Hepatocyte (in vitro differentiated cells): ENCODE measurements around the gene TNS4. TPM values are rescaled to one million over a fixed set of nuclear protein-coding genes. Genes with fewer than 3 reads are reported as not detected.

ENCODE experiments used
- DNase-seq: peaks from one replicate; pipeline ENCODE4 v3.0.0-alpha.2; 2016; ENCODE audit warnings: low spot score
- H2AFZ ChIP-seq: fragments of 200-600 bp; sonication (generic); 2 replicates; pipeline ENCODE4 v1.6.0; 2016; ENCODE audit warnings: antibody characterized with exemption, mild to moderate bottlenecking
- H3K27ac ChIP-seq: fragments of 200-600 bp; sonication (generic); 2 replicates; pipeline ENCODE4 v1.5.1; 2016; ENCODE audit warnings: mild to moderate bottlenecking
- H3K27me3 ChIP-seq: fragments of 200-600 bp; sonication (generic); 2 replicates; pipeline ENCODE4 v1.6.1; 2016
- H3K36me3 ChIP-seq: fragments of 200-600 bp; sonication (generic); replicated peaks from 2 replicates; pipeline ENCODE4 v1.5.1; 2016; ENCODE audit warnings: low read depth; ENCODE audit not compliant: insufficient read depth
- H3K4me1 ChIP-seq: fragments of 200-600 bp; sonication (generic); 2 replicates; pipeline ENCODE4 v1.5.1; 2016; ENCODE audit warnings: mild to moderate bottlenecking, moderate library complexity; ENCODE audit not compliant: insufficient read depth
- H3K4me2 ChIP-seq: fragments of 200-600 bp; sonication (generic); 2 replicates; pipeline ENCODE4 v1.6.0; 2016
- H3K4me3 ChIP-seq: fragments of 200-600 bp; sonication (generic); 2 replicates; pipeline ENCODE4 v1.5.1; 2016; ENCODE audit warnings: mild to moderate bottlenecking
- H3K79me2 ChIP-seq: fragments of 200-600 bp; sonication (generic); 2 replicates; pipeline ENCODE4 v1.6.0; 2017; ENCODE audit warnings: mild to moderate bottlenecking
- H3K9me2 ChIP-seq: fragments of 200-600 bp; sonication (generic); replicated peaks from 2 replicates; pipeline ENCODE4 v1.6.0; 2017; ENCODE audit warnings: mild to moderate bottlenecking; ENCODE audit not compliant: insufficient read depth
- H3K9me3 ChIP-seq: fragments of 200-600 bp; sonication (generic); 2 replicates; pipeline ENCODE4 v1.5.1; 2016; ENCODE audit warnings: low read depth, mild to moderate bottlenecking
- H4K20me1 ChIP-seq: fragments of 200-600 bp; sonication (generic); 2 replicates; pipeline ENCODE4 v1.6.0; 2016; ENCODE audit warnings: mild to moderate bottlenecking; ENCODE audit not compliant: insufficient read depth, poor library complexity, severe bottlenecking
- EZH2 ChIP-seq: fragments of 200-600 bp; sonication (generic); IDR thresholded peaks from 2 replicates; pipeline ENCODE4 v1.6.1; 2016; ENCODE audit warnings: antibody characterized with exemption, mild to moderate bottlenecking, borderline replicate concordance
- EZH2phosphoT487 ChIP-seq: fragments of 200-600 bp; sonication (generic); IDR thresholded peaks from one replicate; pipeline ENCODE4 v1.6.1; 2018; ENCODE audit warnings: antibody characterized with exemption, mild to moderate bottlenecking, low read depth, moderate library complexity; ENCODE audit not compliant: unreplicated experiment, severe bottlenecking
- WGBS: methylation state at CpG from one replicate; pipeline ENCODE4 v1.1.6; 2016; ENCODE audit warnings: low lambda C conversion rate; ENCODE audit errors: missing lambda C conversion rate; 5-methylcytosine and 5-hydroxymethylcytosine counted together
- polyA plus RNA-seq: library from polyadenylated mRNA; unstranded; fragments of >200 nt; fragmentation: Nextera tagmentation; extraction: Ambion mirVana; gene quantifications from 2 replicates; pipeline ENCODE4 v1.2.1, GENCODE V29; 2016
- total RNA-seq: library from RNA; depleted of rRNA; stranded (reverse); fragments of >200 nt; gene quantifications from 2 replicates; pipeline ENCODE4 v1.2.3, GENCODE V29; 2014
- TF ChIP-seq, protein P1 (sequence below): fragments of 200-600 bp; sonication (generic); IDR thresholded peaks from 2 replicates; pipeline ENCODE4 v1.5.1; 2016; ENCODE audit warnings: antibody characterized with exemption, mild to moderate bottlenecking; ENCODE audit not compliant: poor library complexity

TNS4 gene
- total and polyA plus RNA-seq, 2 experiments from 2014 or later, result 0.07 TPM; not detected in 1

DNA sequence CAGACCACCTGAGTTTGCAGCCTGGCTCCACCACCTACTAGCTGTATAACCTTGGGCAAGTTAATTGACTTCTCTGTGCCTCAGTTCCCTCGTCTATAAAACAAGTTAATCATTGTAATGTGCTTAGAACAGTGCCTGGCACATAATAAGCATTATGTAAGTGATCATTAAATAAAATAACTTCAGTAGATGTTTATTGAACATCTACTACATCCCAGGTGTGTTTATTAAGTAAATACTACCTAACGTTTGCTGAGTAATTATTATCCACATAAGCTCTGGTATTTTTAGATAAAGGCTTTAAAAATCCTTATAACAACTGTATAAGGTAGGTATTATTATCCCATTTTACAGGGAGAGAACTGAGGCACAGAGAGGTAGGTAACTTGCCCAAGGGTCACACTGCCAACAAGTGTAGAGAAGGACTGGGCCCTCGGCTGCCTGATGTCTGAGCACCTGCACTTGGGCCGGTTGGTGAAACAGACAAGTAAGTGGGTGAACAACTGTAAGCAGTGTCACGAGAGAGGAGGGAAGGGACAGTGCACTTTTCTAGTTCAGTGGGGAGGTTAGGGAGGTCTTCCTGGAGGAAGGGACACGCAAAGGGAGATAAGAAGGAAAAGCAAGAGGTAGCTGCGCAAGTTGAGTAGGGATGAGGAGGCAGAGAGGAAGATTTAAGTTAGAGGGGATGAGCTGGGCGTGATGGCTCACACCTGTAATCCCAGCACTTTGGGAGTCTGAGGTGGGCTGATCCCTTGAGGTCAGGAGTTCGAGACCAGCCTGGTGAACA, 4.6 kb downstream of the TNS4 start:
- Histone ChIP-seq H3K4me3 (no peak overlapping the region), H3K9me2 (no peaks in the 10 kb centered on the region), H4K20me1 (no peaks in the 10 kb centered on the region), H3K27me3 (no peaks in the 10 kb centered on the region), H3K36me3 (no peaks in the 10 kb centered on the region), H3K79me2 (no peaks in the 10 kb centered on the region), H3K4me2 (no peak overlapping the region), H3K9me3 (no peaks in the 10 kb centered on the region), H2AFZ (no peak overlapping the region), H3K27ac (no peak overlapping the region), H3K4me1 (peaks cover 11% of the 10 kb centered on the region)
- no peak for DNase-seq
- no peak for TF ChIP-seq EZH2
- TF ChIP-seq, protein P1, sequence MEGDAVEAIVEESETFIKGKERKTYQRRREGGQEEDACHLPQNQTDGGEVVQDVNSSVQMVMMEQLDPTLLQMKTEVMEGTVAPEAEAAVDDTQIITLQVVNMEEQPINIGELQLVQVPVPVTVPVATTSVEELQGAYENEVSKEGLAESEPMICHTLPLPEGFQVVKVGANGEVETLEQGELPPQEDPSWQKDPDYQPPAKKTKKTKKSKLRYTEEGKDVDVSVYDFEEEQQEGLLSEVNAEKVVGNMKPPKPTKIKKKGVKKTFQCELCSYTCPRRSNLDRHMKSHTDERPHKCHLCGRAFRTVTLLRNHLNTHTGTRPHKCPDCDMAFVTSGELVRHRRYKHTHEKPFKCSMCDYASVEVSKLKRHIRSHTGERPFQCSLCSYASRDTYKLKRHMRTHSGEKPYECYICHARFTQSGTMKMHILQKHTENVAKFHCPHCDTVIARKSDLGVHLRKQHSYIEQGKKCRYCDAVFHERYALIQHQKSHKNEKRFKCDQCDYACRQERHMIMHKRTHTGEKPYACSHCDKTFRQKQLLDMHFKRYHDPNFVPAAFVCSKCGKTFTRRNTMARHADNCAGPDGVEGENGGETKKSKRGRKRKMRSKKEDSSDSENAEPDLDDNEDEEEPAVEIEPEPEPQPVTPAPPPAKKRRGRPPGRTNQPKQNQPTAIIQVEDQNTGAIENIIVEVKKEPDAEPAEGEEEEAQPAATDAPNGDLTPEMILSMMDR, result no peak
- no peak for TF ChIP-seq EZH2phosphoT487
- 80% methylated on average over 8 of the region's 9 CpGs for WGBS

DNA sequence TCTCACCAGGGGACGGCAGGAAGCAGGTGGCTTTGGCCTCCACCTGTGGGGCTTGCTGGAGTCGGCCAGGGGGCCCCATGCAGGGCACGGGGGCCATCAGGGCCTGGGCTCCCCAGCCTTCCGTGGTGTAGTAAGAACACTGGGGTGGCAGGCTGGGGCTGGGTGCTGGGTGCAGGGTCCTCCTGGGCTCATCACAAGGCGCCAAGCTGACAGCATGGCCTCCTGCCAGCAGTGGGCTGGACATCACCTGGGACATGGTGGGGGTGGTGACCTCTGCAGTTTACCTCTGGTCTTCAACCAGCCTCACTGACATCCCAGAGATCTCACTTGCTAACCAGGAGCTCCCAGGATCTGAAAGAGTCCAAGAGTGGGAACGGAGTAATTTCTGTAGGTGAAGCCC, 5.3 kb downstream of the TNS4 start:
- H3K4me1 ChIP-seq, result peaks cover 11% of the 10 kb centered on the region
- TF ChIP-seq, protein P1, result no peak
- TF ChIP-seq EZH2phosphoT487 (no peak), EZH2 (no peak)
- H3K4me3 ChIP-seq, result no peak overlapping the region
- H3K9me2 ChIP-seq, result no peaks in the 10 kb centered on the region
- no peaks in the 10 kb centered on the region for H3K79me2 ChIP-seq
- 94% methylated on average over 6 of the region's 6 CpGs for WGBS
- no peak overlapping the region for H3K4me2 ChIP-seq
- no peaks in the 10 kb centered on the region for H3K9me3 ChIP-seq
- H3K36me3 ChIP-seq, result no peaks in the 10 kb centered on the region
- H3K27ac ChIP-seq, result no peak overlapping the region
- H4K20me1 ChIP-seq, result no peaks in the 10 kb centered on the region
- no peaks in the 10 kb centered on the region for H3K27me3 ChIP-seq
- no peak overlapping the region for H2AFZ ChIP-seq
- DNase-seq, result no peak

DNA sequence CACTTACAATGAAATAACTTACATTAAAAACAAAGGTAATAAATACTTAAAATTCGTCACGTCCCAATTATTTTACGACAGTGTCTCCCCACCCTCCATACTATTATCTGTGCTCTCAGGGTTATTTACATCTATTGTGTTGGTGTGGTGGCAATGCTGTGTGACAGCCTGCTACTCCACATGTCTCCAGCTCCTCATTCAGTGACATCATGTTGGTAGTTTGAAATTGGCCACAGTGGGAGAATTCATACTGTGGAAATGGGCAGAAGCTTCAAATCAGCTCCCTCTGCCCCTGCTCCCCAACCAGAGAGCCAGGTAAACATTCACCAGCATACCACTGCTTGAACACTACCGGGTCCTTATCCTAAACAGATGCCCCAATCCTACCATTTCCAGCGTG, 6.3 kb downstream of the TNS4 start:
- Histone ChIP-seq H3K4me3 (no peak overlapping the region), H3K4me2 (no peak overlapping the region), H3K9me2 (no peaks in the 10 kb centered on the region), H3K79me2 (no peaks in the 10 kb centered on the region), H3K36me3 (no peaks in the 10 kb centered on the region), H3K9me3 (no peaks in the 10 kb centered on the region), H2AFZ (no peak overlapping the region), H3K27me3 (no peaks in the 10 kb centered on the region), H3K4me1 (peaks cover 20% of the 10 kb centered on the region), H3K27ac (no peak overlapping the region), H4K20me1 (no peaks in the 10 kb centered on the region)
- 59% methylated on average over 5 of the region's 5 CpGs for WGBS
- DNase-seq, result no peak
- TF ChIP-seq EZH2phosphoT487, result no peak
- TF ChIP-seq, protein P1, result no peak
- no peak for TF ChIP-seq EZH2
